ENCODE measurements around the gene SLC38A8. TPM values are rescaled to one million over a fixed set of nuclear protein-coding genes. Genes with fewer than 3 reads are reported as not detected.

The SLC38A8 gene
- total RNA-seq, 2 experiments from 2014 or later = not detected

- DNase-seq (ENCODE audit: low spot score) = no peak
- no peaks in the 10 kb centered on the region for H3K9me3 ChIP-seq (ENCODE audit: low read length)
- POLR2A ChIA-PET = no interaction called here
- H3K27ac ChIP-seq (ENCODE audit: low read depth, low read length, poor library complexity, severe bottlenecking) = no peak overlapping the region
- intact Hi-C loops (cut with micrococcal nuclease; ENCODE audit: unreplicated experiment) = no loop called here
- H3K36me3 ChIP-seq (ENCODE audit: insufficient read depth, low read length) = no peaks in the 10 kb centered on the region
- TF ChIP-seq, protein P1, sequence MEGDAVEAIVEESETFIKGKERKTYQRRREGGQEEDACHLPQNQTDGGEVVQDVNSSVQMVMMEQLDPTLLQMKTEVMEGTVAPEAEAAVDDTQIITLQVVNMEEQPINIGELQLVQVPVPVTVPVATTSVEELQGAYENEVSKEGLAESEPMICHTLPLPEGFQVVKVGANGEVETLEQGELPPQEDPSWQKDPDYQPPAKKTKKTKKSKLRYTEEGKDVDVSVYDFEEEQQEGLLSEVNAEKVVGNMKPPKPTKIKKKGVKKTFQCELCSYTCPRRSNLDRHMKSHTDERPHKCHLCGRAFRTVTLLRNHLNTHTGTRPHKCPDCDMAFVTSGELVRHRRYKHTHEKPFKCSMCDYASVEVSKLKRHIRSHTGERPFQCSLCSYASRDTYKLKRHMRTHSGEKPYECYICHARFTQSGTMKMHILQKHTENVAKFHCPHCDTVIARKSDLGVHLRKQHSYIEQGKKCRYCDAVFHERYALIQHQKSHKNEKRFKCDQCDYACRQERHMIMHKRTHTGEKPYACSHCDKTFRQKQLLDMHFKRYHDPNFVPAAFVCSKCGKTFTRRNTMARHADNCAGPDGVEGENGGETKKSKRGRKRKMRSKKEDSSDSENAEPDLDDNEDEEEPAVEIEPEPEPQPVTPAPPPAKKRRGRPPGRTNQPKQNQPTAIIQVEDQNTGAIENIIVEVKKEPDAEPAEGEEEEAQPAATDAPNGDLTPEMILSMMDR (conservative IDR thresholded peaks at IDR 0.05; ENCODE audit: low read length) = no peak
- TF ChIP-seq EZH2phosphoT487 (IDR thresholded peaks at IDR 0.05; ENCODE audit: borderline replicate concordance, low read depth, low read length) = no peak
- CTCF ChIA-PET (ENCODE audit: unreplicated experiment) = no interaction called here
- no peaks in the 10 kb centered on the region for H3K4me1 ChIP-seq (ENCODE audit: insufficient read depth, low read length, poor library complexity, severe bottlenecking)
- no peak overlapping the region for H3K4me3 ChIP-seq (ENCODE audit: low read depth, low read length, poor library complexity, severe bottlenecking)
- H4K20me1 ChIP-seq (ENCODE audit: insufficient read depth, low read length) = no peaks in the 10 kb centered on the region
- no peak overlapping the region for H2AFZ ChIP-seq (ENCODE audit: low read length)
- no peak overlapping the region for H3K4me2 ChIP-seq (ENCODE audit: low read length)
- BruUV-seq (replicated peaks) = no TSS peak
- no peaks in the 10 kb centered on the region for H3K79me2 ChIP-seq (ENCODE audit: insufficient read depth, low read depth, low read length)
- no peaks in the 10 kb centered on the region for H3K9me2 ChIP-seq (ENCODE audit: insufficient read depth, low read length)
Observed at GRCh38 chr16:84041881-84042280, 714 bp downstream of the SLC38A8 start.

- Histone ChIP-seq H3K9me3 (ENCODE audit: low read length) (no peaks in the 10 kb centered on the region), H3K4me1 (ENCODE audit: insufficient read depth, low read length, poor library complexity, severe bottlenecking) (no peaks in the 10 kb centered on the region), H4K20me1 (ENCODE audit: insufficient read depth, low read length) (no peaks in the 10 kb centered on the region), H3K79me2 (ENCODE audit: insufficient read depth, low read depth, low read length) (no peaks in the 10 kb centered on the region), H3K9me2 (ENCODE audit: insufficient read depth, low read length) (no peaks in the 10 kb centered on the region), H3K36me3 (ENCODE audit: insufficient read depth, low read length) (no peaks in the 10 kb centered on the region), H2AFZ (ENCODE audit: low read length) (no peak overlapping the region), H3K4me2 (ENCODE audit: low read length) (no peak overlapping the region), H3K4me3 (ENCODE audit: low read depth, low read length, poor library complexity, severe bottlenecking) (no peak overlapping the region), H3K27ac (ENCODE audit: low read depth, low read length, poor library complexity, severe bottlenecking) (no peak overlapping the region)
- no peak for DNase-seq (ENCODE audit: low spot score)
- CTCF ChIA-PET (ENCODE audit: unreplicated experiment) = no interaction called here
- POLR2A ChIA-PET = interaction anchor here (0.5 to 0.6 kb wide), 2 partner anchors 134 to 1103 kb away, joined by 3 read pairs; no protein-coding TSS in a partner anchor
- intact Hi-C loops (cut with micrococcal nuclease; ENCODE audit: unreplicated experiment) = no loop called here
- TF ChIP-seq, protein P1 (conservative IDR thresholded peaks at IDR 0.05; ENCODE audit: low read length) = no peak
- no peak for TF ChIP-seq EZH2phosphoT487 (IDR thresholded peaks at IDR 0.05; ENCODE audit: borderline replicate concordance, low read depth, low read length)
- BruUV-seq (replicated peaks) = no TSS peak
Observed at GRCh38 chr16:84040823-84041820, 1.5 kb downstream of the SLC38A8 start.

Measured in OCI-LY7 (cell line).